ENCODE measurements around the gene CA10.

The CA10 gene

GRCh38 chr17:51912939-51913338 lies 245.6 kb downstream of the CA10 start:
- no peaks in the 10 kb centered on the region for H3K4me1 ChIP-seq (ENCODE audit: insufficient read depth, low read length, poor library complexity, severe bottlenecking)
- no peak overlapping the region for H3K4me3 ChIP-seq (ENCODE audit: low read length, poor library complexity, severe bottlenecking)
- no peaks in the 10 kb centered on the region for H4K20me1 ChIP-seq (ENCODE audit: insufficient read depth, low read length, poor library complexity, severe bottlenecking)
- no peaks in the 10 kb centered on the region for H3K9me3 ChIP-seq (ENCODE audit: insufficient read depth, low read depth, low read length)
- H3F3A ChIP-seq (ENCODE audit: low read depth): no peaks in the 10 kb centered on the region
- no peaks in the 10 kb centered on the region for H3K79me2 ChIP-seq (ENCODE audit: insufficient read depth, low read length)
- no peaks in the 10 kb centered on the region for H3K9me2 ChIP-seq (replicated peaks; ENCODE audit: low read depth, low read length)
- H3K9ac ChIP-seq (ENCODE audit: low read depth, low read length, poor library complexity, severe bottlenecking): no peak overlapping the region
- TF ChIP-seq CTCF (conservative IDR thresholded peaks at IDR 0.05; ENCODE audit: low read length): no peak
- no peak for TF ChIP-seq EZH2phosphoT487 (IDR thresholded peaks at IDR 0.05; ENCODE audit: borderline replicate concordance)
- H2AFZ ChIP-seq (ENCODE audit: low read length): no peak overlapping the region
- no peaks in the 10 kb centered on the region for H3K27me3 ChIP-seq (ENCODE audit: insufficient read depth, low read length, poor library complexity, severe bottlenecking)
- H3K4me2 ChIP-seq (ENCODE audit: low read depth, low read length, poor library complexity, severe bottlenecking): no peak overlapping the region
- H3K36me3 ChIP-seq (ENCODE audit: insufficient read depth, low read length): no peaks in the 10 kb centered on the region

GRCh38 chr17:51911237-51911636 lies 247.3 kb downstream of the CA10 start:
- Histone ChIP-seq H3K27me3 (ENCODE audit: insufficient read depth, low read length, poor library complexity, severe bottlenecking) (no peaks in the 10 kb centered on the region), H3K4me2 (ENCODE audit: low read depth, low read length, poor library complexity, severe bottlenecking) (no peak overlapping the region), H3K4me3 (ENCODE audit: low read length, poor library complexity, severe bottlenecking) (no peak overlapping the region), H3K9ac (ENCODE audit: low read depth, low read length, poor library complexity, severe bottlenecking) (no peak overlapping the region), H3K9me2 (replicated peaks; ENCODE audit: low read depth, low read length) (no peaks in the 10 kb centered on the region), H3K79me2 (ENCODE audit: insufficient read depth, low read length) (no peaks in the 10 kb centered on the region), H3K4me1 (ENCODE audit: insufficient read depth, low read length, poor library complexity, severe bottlenecking) (no peaks in the 10 kb centered on the region), H3K9me3 (ENCODE audit: insufficient read depth, low read depth, low read length) (no peaks in the 10 kb centered on the region), H2AFZ (ENCODE audit: low read length) (no peak overlapping the region), H3K36me3 (ENCODE audit: insufficient read depth, low read length) (no peaks in the 10 kb centered on the region), H4K20me1 (ENCODE audit: insufficient read depth, low read length, poor library complexity, severe bottlenecking) (no peaks in the 10 kb centered on the region), H3F3A (ENCODE audit: low read depth) (no peaks in the 10 kb centered on the region)
- TF ChIP-seq EZH2phosphoT487 (IDR thresholded peaks at IDR 0.05; ENCODE audit: borderline replicate concordance): no peak
- TF ChIP-seq CTCF (conservative IDR thresholded peaks at IDR 0.05; ENCODE audit: low read length): no peak

- no peaks in the 10 kb centered on the region for H3K4me1 ChIP-seq (ENCODE audit: insufficient read depth, low read length, poor library complexity, severe bottlenecking)
- H3K36me3 ChIP-seq (ENCODE audit: insufficient read depth, low read length): no peaks in the 10 kb centered on the region
- H3K79me2 ChIP-seq (ENCODE audit: insufficient read depth, low read length): no peaks in the 10 kb centered on the region
- no peaks in the 10 kb centered on the region for H3K27me3 ChIP-seq (ENCODE audit: insufficient read depth, low read length, poor library complexity, severe bottlenecking)
- H3K4me2 ChIP-seq (ENCODE audit: low read depth, low read length, poor library complexity, severe bottlenecking): no peak overlapping the region
- H2AFZ ChIP-seq (ENCODE audit: low read length): no peak overlapping the region
- no peaks in the 10 kb centered on the region for H3F3A ChIP-seq (ENCODE audit: low read depth)
- no peaks in the 10 kb centered on the region for H4K20me1 ChIP-seq (ENCODE audit: insufficient read depth, low read length, poor library complexity, severe bottlenecking)
- TF ChIP-seq EZH2phosphoT487 (IDR thresholded peaks at IDR 0.05; ENCODE audit: borderline replicate concordance) (no peak), CTCF (conservative IDR thresholded peaks at IDR 0.05; ENCODE audit: low read length) (no peak)
- H3K9me3 ChIP-seq (ENCODE audit: insufficient read depth, low read depth, low read length): no peaks in the 10 kb centered on the region
- no peaks in the 10 kb centered on the region for H3K9me2 ChIP-seq (replicated peaks; ENCODE audit: low read depth, low read length)
- H3K4me3 ChIP-seq (ENCODE audit: low read length, poor library complexity, severe bottlenecking): no peak overlapping the region
- no peak overlapping the region for H3K9ac ChIP-seq (ENCODE audit: low read depth, low read length, poor library complexity, severe bottlenecking)
Measured at GRCh38 chr17:51909971-51910370, 248.5 kb downstream of the CA10 start.
